MCF 10A (cell line): ENCODE results near the gene PCK1. TPM values are rescaled to one million over a fixed set of nuclear protein-coding genes. Genes with fewer than 3 reads are reported as not detected.

ENCODE experiments used
- BruUV-seq: library from RNA; stranded (reverse); fragments of 400-500 nt; replicated peaks from 2 replicates; lab custom pipeline; 2021; lab: Mats Ljungman, UMichigan
- CTCF ChIA-PET: fragments of 300-600 bp; sonication (Branson Sonifier 250); formaldehyde crosslinking; extraction: SDS; loops from one replicate; lab custom pipeline; 2021; ENCODE audit warnings: antibody characterized with exemption, inconsistent platforms; lab: Yijun Ruan, JAX
- POLR2A ChIA-PET: fragments of 300-600, 350-650 bp; sonication (Branson Sonifier 250); formaldehyde crosslinking; extraction: SDS; loops from one replicate; lab custom pipeline; 2020; ENCODE audit warnings: antibody characterized with exemption, inconsistent platforms; lab: Yijun Ruan, JAX
- DNase-seq: peaks from one replicate; pipeline ENCODE4 v3.0.0-alpha.2; 2018; ENCODE audit not compliant: unreplicated experiment
- H3K27ac Mint-ChIP-seq: one replicate; pipeline ENCODE4 v1.8.0; 2022; ENCODE audit warnings: mild to moderate bottlenecking, low read depth, mixed read lengths; ENCODE audit not compliant: unreplicated experiment
- H3K27me3 Mint-ChIP-seq: one replicate; pipeline ENCODE4 v1.8.0; 2022; ENCODE audit warnings: mixed read lengths; ENCODE audit not compliant: insufficient read depth, unreplicated experiment
- H3K36me3 Mint-ChIP-seq: one replicate; pipeline ENCODE4 v1.8.0; 2022; ENCODE audit warnings: mild to moderate bottlenecking, moderate library complexity, mixed read lengths; ENCODE audit not compliant: insufficient read depth, unreplicated experiment
- H3K4me1 Mint-ChIP-seq: one replicate; pipeline ENCODE4 v1.8.0; 2022; ENCODE audit warnings: mixed read lengths; ENCODE audit not compliant: insufficient read depth, unreplicated experiment
- H3K4me3 Mint-ChIP-seq: one replicate; pipeline ENCODE4 v1.8.0; 2022; ENCODE audit warnings: mild to moderate bottlenecking, moderate library complexity, mixed read lengths; ENCODE audit not compliant: unreplicated experiment
- H3K9me3 Mint-ChIP-seq: one replicate; pipeline ENCODE4 v1.8.0; 2022; ENCODE audit warnings: mixed read lengths; ENCODE audit not compliant: unreplicated experiment
- CTCF ChIP-seq: fragments of 200-600 bp; IDR thresholded peaks from one replicate; pipeline ENCODE4 v1.8.0; 2022; ENCODE audit warnings: antibody characterized with exemption, mild to moderate bottlenecking; ENCODE audit not compliant: unreplicated experiment
- intact Hi-C: fragments of 100-400 bp; cut with micrococcal nuclease; formaldehyde crosslinking; loops from 2 replicates; pipeline ENCODE4 v1.14.1; 2022
- total RNA-seq: library from RNA; stranded (reverse); gene quantifications from 2 replicates; pipeline ENCODE4 v1.2.3, GENCODE V29; 2022

PCK1 gene
- total RNA-seq, 1 experiment from 2014 or later: not detected

- Mint-ChIP-seq H3K27ac (no peak overlapping the region), H3K36me3 (no peaks in the 10 kb centered on the region), H3K4me1 (no peaks in the 10 kb centered on the region), H3K27me3 (peaks cover 12% of the 10 kb centered on the region), H3K9me3 (no peaks in the 10 kb centered on the region), H3K4me3 (no peak overlapping the region)
- no peak for DNase-seq
- intact Hi-C loops: no loop called here
- TF ChIP-seq CTCF: no peak
- POLR2A ChIA-PET: no interaction called here
- no TSS peak for BruUV-seq
- CTCF ChIA-PET: interaction anchor here (0.5 to 1.8 kb wide), 8 partner anchors 30 to 784 kb away, joined by 3 to 7 read pairs (median 4); no protein-coding TSS in a partner anchor
These were observed 55.4 kb downstream of the PCK1 start for GRCh38 chr20:57616143-57616951.

DNA sequence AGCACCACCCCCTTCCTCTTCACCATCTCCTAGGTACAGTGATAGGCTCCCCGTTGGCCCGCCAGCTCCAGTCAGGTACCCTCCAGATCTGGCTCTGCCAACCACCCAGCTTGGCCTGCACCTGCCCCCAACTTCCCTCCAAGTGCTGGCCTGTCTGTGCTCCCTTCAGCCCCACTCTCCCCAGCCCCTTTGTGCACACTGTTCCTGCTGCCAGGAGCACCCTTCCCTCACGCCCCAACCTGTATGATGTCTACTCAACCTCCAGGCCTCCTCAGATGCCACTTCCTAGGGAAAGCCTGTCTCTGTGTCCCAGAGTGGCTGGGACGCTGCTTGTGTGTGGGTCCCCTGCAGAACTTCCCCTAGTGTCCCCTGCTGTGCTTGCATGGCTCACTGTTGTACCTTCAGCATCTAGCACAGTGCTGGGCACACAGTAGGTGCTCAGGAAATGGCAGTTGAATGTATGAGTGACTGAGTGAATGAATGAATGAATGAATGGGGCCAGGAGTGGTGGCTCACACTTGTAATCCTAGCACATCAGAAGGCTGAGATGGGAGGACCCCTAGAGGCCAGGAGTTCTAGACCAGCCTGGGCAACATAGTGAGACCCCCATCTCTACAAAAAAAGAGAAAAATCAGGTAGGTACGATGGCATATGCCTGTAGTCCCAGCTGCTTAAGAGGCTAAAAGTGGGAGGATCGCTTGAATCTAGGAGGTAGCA lies 56.3 kb downstream of the PCK1 start:
- no peak for DNase-seq
- Mint-ChIP-seq H3K9me3 (no peaks in the 10 kb centered on the region), H3K36me3 (no peaks in the 10 kb centered on the region), H3K27me3 (peaks cover 12% of the 10 kb centered on the region), H3K27ac (no peak overlapping the region), H3K4me3 (no peak overlapping the region), H3K4me1 (no peaks in the 10 kb centered on the region)
- no peak for TF ChIP-seq CTCF
- intact Hi-C loops: no loop called here
- BruUV-seq: no TSS peak
- ChIA-PET POLR2A (no interaction called here), CTCF (interaction anchor here (0.9 to 1.8 kb wide), 5 partner anchors 11 to 593 kb away, joined by 4 to 9 read pairs (median 4); no protein-coding TSS in a partner anchor)

Other genes starting within 250 kb of the PCK1 start
- gene SPO11, start 231.3 kb upstream of the PCK1 start, total RNA-seq: not detected in 2 replicates
- 46.7 and 60.3 TPM in 2 replicates for gene RAE1, start 209.9 kb upstream of the PCK1 start, total RNA-seq
- gene RBM38, start 169.7 kb upstream of the PCK1 start, total RNA-seq: 5.1 and 5.8 TPM in 2 replicates
- not detected in 2 replicates for gene CTCFL, start 36.0 kb upstream of the PCK1 start, total RNA-seq
- not detected in 2 replicates for gene ZBP1, start 59.3 kb downstream of the PCK1 start, total RNA-seq
- 60.6 and 68.5 TPM in 2 replicates for gene PMEPA1, start 148.9 kb downstream of the PCK1 start, total RNA-seq